ENCODE results near the gene TMEM145.

TMEM145 gene

DNA sequence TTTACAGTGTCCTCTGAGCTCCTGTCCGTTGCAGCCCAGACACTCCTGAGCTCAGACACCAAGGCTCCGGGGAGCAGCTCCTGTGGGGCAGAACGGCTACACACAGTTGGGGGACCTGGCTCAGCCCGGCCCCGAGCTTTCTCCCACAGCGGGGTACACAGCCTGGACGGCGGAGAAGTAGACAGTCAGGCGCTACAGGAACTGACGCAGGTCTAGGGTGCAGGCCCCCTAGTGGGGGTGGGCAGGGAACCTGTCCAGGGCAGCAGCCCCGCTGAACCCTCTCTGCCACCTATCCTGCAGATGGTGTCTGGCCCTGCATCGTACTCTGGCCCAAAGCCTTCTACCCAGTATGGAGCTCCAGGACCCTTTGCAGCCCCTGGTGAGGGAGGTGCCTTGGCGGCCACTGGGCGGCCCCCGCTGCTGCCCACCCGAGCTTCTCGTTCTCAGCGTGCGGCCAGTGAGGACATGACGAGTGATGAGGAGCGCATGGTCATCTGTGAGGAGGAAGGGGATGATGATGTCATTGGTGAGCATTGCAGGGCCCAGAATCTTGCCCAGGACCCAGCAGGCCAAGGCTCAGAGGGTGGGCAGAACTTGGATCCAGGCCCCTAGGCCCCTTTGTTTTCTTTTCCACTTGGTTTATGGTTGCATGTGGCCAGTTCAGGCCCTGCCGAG, 24.1 kb upstream of the TMEM145 start:
- no peak for DNase-seq (ENCODE audit: low read depth in 2 of 2)

- no peak for DNase-seq (ENCODE audit: low read depth in 2 of 2)
These were observed 23.5 kb upstream of the TMEM145 start for GRCh38 chr19:42289556-42290041.

GRCh38 chr19:42290136-42290522, 23.0 kb upstream of the TMEM145 start:
- no peak for DNase-seq (ENCODE audit: low read depth in 2 of 2)

DNA sequence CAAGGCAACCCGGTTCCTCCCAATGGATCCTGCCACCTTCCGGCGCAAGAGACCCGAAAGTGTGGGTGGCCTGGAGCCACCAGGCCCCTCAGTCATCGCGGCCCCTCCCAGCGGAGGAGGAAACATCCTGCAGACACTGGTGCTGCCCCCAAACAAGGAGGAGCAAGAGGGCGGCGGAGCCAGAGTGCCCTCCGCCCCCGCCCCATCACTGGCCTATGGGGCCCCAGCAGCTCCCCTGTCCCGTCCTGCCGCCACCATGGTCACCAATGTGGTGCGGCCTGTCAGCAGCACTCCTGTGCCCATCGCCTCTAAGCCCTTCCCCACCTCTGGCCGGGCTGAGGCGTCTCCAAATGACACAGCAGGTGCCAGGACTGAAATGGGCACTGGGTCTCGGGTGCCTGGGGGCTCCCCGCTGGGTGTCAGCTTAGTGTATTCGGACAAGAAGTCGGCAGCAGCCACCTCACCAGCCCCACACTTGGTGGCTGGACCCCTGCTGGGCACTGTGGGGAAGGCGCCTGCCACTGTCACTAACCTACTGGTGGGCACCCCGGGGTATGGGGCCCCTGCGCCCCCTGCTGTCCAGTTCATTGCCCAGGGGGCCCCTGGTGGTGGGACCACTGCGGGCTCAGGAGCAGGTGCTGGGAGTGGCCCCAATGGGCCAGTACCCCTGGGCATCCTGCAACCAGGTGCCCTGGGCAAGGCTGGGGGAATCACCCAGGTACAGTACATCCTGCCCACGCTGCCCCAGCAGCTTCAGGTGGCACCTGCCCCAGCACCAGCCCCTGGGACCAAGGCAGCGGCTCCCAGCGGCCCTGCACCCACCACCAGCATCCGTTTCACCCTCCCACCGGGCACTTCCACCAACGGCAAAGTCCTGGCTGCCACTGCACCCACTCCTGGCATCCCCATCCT, 22.3 kb upstream of the TMEM145 start:
- DNase-seq (ENCODE audit: low read depth in 2 of 2): peak in 1 of 2 donors; percentile 42

GRCh38 chr19:42291435-42291810, 21.7 kb upstream of the TMEM145 start:
- no peak for DNase-seq (ENCODE audit: low read depth in 2 of 2)

- DNase-seq (ENCODE audit: low read depth in 2 of 2): no peak
These were observed 20.8 kb upstream of the TMEM145 start for GRCh38 chr19:42292042-42292960.

- no peak for DNase-seq (ENCODE audit: low read depth in 2 of 2)
These were observed 20.1 kb upstream of the TMEM145 start for GRCh38 chr19:42292963-42293362.

- no peak for DNase-seq (ENCODE audit: low read depth in 2 of 2)
These were observed 19.6 kb upstream of the TMEM145 start for GRCh38 chr19:42293540-42293939.

- no peak for DNase-seq (ENCODE audit: low read depth in 2 of 2)
These were observed 19.2 kb upstream of the TMEM145 start for GRCh38 chr19:42293948-42294347.

DNA sequence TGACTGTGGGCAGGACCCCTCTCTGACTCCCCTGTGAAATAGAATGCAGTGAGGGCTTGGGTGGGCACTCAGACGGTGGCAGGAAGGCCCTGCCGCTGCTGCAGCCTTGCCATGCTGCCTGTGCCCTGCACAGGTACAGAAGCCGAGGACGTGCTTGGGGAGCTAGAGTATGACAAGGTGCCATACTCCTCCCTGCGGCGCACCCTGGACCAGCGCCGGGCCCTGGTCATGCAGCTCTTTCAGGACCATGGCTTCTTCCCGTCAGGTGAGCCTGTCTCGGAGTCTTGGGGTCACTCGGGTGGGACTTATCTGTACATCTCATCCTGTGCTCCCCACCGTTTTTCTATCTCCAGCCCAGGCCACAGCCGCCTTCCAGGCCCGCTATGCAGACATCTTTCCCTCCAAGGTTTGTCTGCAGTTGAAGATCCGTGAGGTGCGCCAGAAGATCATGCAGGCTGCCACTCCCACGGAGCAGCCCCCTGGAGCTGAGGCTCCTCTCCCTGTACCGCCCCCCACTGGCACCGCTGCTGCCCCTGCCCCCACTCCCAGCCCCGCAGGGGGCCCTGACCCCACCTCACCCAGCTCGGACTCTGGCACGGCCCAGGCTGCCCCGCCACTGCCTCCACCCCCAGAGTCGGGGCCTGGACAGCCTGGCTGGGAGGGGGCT, 18.5 kb upstream of the TMEM145 start:
- no peak for DNase-seq (ENCODE audit: low read depth in 2 of 2)

DNA sequence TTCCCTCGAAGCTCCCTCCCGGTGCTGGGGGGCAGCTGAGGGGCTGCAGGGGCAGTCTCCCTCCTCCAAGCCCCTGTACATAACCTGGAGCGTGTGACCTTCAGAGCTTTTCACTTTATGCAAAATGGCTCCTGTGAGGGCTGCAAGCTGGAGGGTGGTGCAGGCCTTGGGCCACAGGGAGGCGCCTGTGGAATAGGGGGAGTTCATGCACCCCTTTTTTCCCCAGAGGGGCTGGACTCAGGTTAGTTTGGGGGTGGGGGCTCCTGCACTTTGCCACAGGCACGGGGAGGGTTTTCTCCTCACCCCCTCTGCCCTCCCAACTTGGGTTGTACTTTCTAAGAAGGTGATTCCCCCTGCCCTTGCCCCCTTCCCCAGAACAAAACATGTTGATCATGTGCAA, 17.8 kb upstream of the TMEM145 start:
- DNase-seq (ENCODE audit: low read depth in 2 of 2): no peak

- DNase-seq (ENCODE audit: low read depth in 2 of 2): peak; percentile 77 to 83
These were observed 17.1 kb upstream of the TMEM145 start for GRCh38 chr19:42295831-42296525.

GRCh38 chr19:42297039-42297438, 16.1 kb upstream of the TMEM145 start:
- DNase-seq (ENCODE audit: low read depth in 2 of 2): no peak

GRCh38 chr19:42301646-42302203, 11.4 kb upstream of the TMEM145 start, which contains the start of gene PRR19:
Gene PRR19 (plus strand): TSS chr19:42302132. CDS start chr19:42309585, 7,453 bp downstream.
- no peak for DNase-seq (ENCODE audit: low read depth in 2 of 2)

DNA sequence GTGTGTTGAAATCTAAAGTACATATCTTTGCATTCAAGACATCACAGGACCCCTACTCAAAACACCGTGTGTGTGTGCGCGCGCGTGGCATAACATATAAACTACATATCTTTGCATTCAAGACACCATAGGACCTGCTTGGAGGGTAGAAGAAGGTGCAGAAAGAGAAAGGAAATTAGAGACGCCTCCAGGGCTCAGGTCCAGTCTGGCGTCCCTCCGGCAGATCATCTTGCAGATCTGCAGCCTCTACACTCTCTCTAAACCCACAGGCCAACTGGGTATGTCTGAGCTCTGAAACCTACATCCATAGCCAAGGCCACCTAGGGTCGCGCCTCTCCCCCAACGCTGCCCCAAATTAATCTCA, 10.0 kb upstream of the TMEM145 start:
- no peak for DNase-seq (ENCODE audit: low read depth in 2 of 2)

DNA sequence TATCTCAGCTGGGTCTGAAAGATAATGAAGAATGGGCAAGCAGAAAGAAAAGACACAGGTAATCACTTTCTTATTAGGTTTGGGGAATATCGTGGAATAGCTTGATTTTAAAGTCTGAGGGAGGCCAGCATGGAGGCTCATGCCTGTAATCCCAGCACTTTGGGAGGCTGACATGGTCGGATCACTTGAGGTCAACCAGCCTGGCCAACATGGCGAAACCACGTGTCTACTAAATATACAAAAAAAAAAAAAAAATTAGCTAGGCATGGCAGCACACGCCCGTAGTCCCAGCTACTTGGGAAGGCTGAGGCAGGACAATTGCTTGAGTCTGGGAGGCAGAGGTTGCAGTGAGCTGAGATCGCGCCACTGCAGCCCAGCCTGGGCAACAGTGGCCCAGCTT, 9.2 kb upstream of the TMEM145 start:
- no peak for DNase-seq (ENCODE audit: low read depth in 2 of 2)

- no peak for DNase-seq (ENCODE audit: low read depth in 2 of 2)
These were observed 6.5 kb upstream of the TMEM145 start for GRCh38 chr19:42306646-42307045.

- DNase-seq (ENCODE audit: low read depth in 2 of 2): no peak
These were observed 3.4 kb upstream of the TMEM145 start for GRCh38 chr19:42309686-42310085.

DNA sequence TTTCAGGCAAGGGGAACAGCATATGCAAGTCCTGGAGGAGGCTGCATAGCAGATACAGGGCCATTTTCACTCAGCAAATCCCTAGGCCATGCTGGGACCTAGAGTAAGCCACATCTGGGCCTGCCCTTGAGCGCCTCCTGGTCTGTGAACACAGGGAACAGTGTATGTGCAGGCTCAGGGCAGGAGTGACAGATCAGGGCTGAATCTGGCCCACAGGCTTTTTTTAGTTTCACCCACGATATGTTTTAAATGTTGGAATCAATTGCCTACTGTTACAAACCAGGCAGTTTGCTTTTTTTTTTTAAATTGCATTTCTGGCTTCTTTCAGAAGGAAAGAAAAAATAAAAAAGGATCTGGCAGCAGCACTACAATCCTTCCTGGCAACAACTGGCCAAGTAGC, 1.5 kb upstream of the TMEM145 start:
- no peak for DNase-seq (ENCODE audit: low read depth in 2 of 2)

DNA sequence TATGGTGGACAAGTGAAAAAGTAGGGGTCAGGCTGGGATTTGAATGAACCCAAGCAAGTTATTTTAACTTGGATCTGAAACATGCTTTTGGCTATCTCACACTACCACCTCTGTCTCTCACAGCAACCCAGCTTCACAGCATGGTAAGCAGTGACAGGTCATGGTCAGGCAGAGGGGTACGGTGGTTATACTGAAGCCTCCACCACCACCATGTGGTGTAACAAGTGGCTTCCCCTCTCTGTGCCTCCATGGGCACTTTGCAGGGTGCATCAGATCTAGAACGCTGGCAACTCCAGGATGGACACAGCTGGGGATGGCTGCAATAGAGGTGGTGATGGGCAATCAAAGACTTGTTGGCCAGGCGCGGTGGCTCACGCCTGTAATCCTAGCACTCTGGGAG, 739 bp upstream of the TMEM145 start:
- DNase-seq (ENCODE audit: low read depth in 2 of 2): no peak

All from stimulated activated CD8-positive, alpha-beta memory T cell treated with anti-CD3 and anti-CD28 coated beads, Interleukin-2, amount 100 ng/mL, for 1 hour (primary cell).